Right kidney (tissue), 1 donor: ENCODE data around the gene ANKRD11.
A peak's percentile ranks its signal among the peaks of the same experiment; 100 is the strongest.

Experiments used
- DNase-seq: peaks from one replicate; pipeline ENCODE4 v3.0.0-alpha.2; 2016

ANKRD11 gene

GRCh38 chr16:89507214-89507833 lies 17.0 kb upstream of the ANKRD11 start:
- DNase-seq = no peak

GRCh38 chr16:89506791-89507191 lies 16.4 kb upstream of the ANKRD11 start:
- peak; percentile 42 for DNase-seq

- no peak for DNase-seq
Observed at GRCh38 chr16:89506113-89506504, 15.7 kb upstream of the ANKRD11 start.

- DNase-seq = peak; percentile 66
Observed at GRCh38 chr16:89505204-89506112, 15.1 kb upstream of the ANKRD11 start.

- no peak for DNase-seq
Observed at GRCh38 chr16:89504091-89504490, 13.7 kb upstream of the ANKRD11 start.

GRCh38 chr16:89502081-89502843 lies 11.9 kb upstream of the ANKRD11 start:
- no peak for DNase-seq

GRCh38 chr16:89499767-89500166 lies 9.4 kb upstream of the ANKRD11 start:
- DNase-seq = no peak

GRCh38 chr16:89498839-89499238 lies 8.5 kb upstream of the ANKRD11 start:
- no peak for DNase-seq

GRCh38 chr16:89495121-89495520 lies 4.8 kb upstream of the ANKRD11 start:
- DNase-seq = no peak

GRCh38 chr16:89493776-89494175 lies 3.4 kb upstream of the ANKRD11 start:
- no peak for DNase-seq

- DNase-seq = no peak
Observed at GRCh38 chr16:89491974-89492687, 1.8 kb upstream of the ANKRD11 start.

- no peak for DNase-seq
Observed at GRCh38 chr16:89491238-89491869, 993 bp upstream of the ANKRD11 start.

GRCh38 chr16:89489898-89490438 lies 393 bp downstream of the ANKRD11 start:
- DNase-seq = no peak

- peak; percentile 65 for DNase-seq
Observed at GRCh38 chr16:89489040-89489897, 1.1 kb downstream of the ANKRD11 start.

- no peak for DNase-seq
Observed at GRCh38 chr16:89485701-89486246, 4.6 kb downstream of the ANKRD11 start.

- DNase-seq = no peak
Observed at GRCh38 chr16:89484923-89485679, 5.3 kb downstream of the ANKRD11 start.

- no peak for DNase-seq
Observed at GRCh38 chr16:89484041-89484501, 6.3 kb downstream of the ANKRD11 start.

GRCh38 chr16:89482817-89483205 lies 7.5 kb downstream of the ANKRD11 start:
- DNase-seq = no peak

GRCh38 chr16:89482150-89482816 lies 8.1 kb downstream of the ANKRD11 start:
- no peak for DNase-seq
